Measurements from ENCODE around the gene USE1.

GRCh38 chr19:17264641-17264979, 49.5 kb downstream of the USE1 start, which contains the start of gene USHBP1:
- no peak for TF ChIP-seq POLR2A (IDR thresholded peaks at IDR 0.05)
- TF ChIP-seq EP300 (IDR thresholded peaks at IDR 0.05): no peak
- TF ChIP-seq CTCF (IDR thresholded peaks at IDR 0.05): no peak
- TF ChIP-seq POLR2AphosphoS5 (IDR thresholded peaks at IDR 0.05): no peak
